Large intestine (tissue), 3 donors: ENCODE data around the gene USP54. TPM values are rescaled to one million over a fixed set of nuclear protein-coding genes. Genes with fewer than 3 reads are reported as not detected.
A peak's percentile ranks its signal among the peaks of the same experiment; 100 is the strongest.
"Not testable (repeated sequence)": the region's sequence is repeated elsewhere in the genome, so short reads cannot be mapped to it uniquely, and the experiment has no call there.

Experiments used
- DNase-seq, 2 donors: peaks; one replicate each; pipeline versions ENCODE4 v3.0.0 to v3.0.0-alpha.2; 2013
- H3K27ac ChIP-seq: one replicate; pipeline ENCODE4 v1.5.1; 2013; ENCODE audit warnings: low read length
- H3K27me3 ChIP-seq: 2 replicates; pipeline ENCODE4 v1.6.1; 2013; ENCODE audit warnings: low read length; ENCODE audit not compliant: control insufficient read depth, insufficient read depth
- H3K36me3 ChIP-seq: 2 replicates; pipeline ENCODE4 v1.6.1; 2013; ENCODE audit warnings: low read length; ENCODE audit not compliant: control insufficient read depth, insufficient read depth
- H3K4me1 ChIP-seq: one replicate; pipeline ENCODE4 v1.6.1; 2013; ENCODE audit warnings: low read length; ENCODE audit not compliant: control insufficient read depth, insufficient read depth
- H3K4me3 ChIP-seq: one replicate; pipeline ENCODE4 v1.5.1; 2013; ENCODE audit warnings: low read length
- H3K9me3 ChIP-seq: one replicate; pipeline ENCODE4 v1.6.1; 2013; ENCODE audit warnings: mild to moderate bottlenecking, low read depth, low read length, moderate library complexity; ENCODE audit not compliant: control insufficient read depth
- WGBS: methylation state at CpG from one replicate; pipeline ENCODE4 v1.1.5; 2013; ENCODE audit warnings: low lambda C conversion rate; ENCODE audit not compliant: insufficient coverage; 5-methylcytosine and 5-hydroxymethylcytosine counted together
- polyA plus RNA-seq: library from polyadenylated mRNA; unstranded; fragments of 120-200 nt; gene quantifications from one replicate; pipeline ENCODE4 v1.2.1, GENCODE V29; 2013

The USP54 gene
- polyA plus RNA-seq, 1 donor = 39.0 TPM

GRCh38 chr10:73625004-73625883 lies 34.1 kb upstream of the USP54 start:
- Histone ChIP-seq H3K9me3 (no peaks in the 10 kb centered on the region), H3K4me1 (peaks cover 13% of the 10 kb centered on the region), H3K4me3 (peak overlapping the region; percentile 62), H3K36me3 (no peaks in the 10 kb centered on the region), H3K27ac (peak overlapping the region; percentile 85), H3K27me3 (no peaks in the 10 kb centered on the region)
- DNase-seq = peak; percentile 17 to 70
- WGBS = 5% methylated on average over 4 of the region's 46 CpGs

- Histone ChIP-seq H3K36me3 (no peaks in the 10 kb centered on the region), H3K27ac (no peak overlapping the region), H3K27me3 (no peaks in the 10 kb centered on the region), H3K4me3 (no peak overlapping the region), H3K4me1 (peaks cover 10% of the 10 kb centered on the region), H3K9me3 (no peaks in the 10 kb centered on the region)
- DNase-seq = no peak
- no CpG with 5 or more reads among the region's 4 CpGs for WGBS
Observed at GRCh38 chr10:73623056-73623455, 31.9 kb upstream of the USP54 start.

- WGBS = 17% methylated on average over 1 of the region's 12 CpGs
- H3K27ac ChIP-seq, H3K4me1 ChIP-seq, H3K36me3 ChIP-seq, H3K9me3 ChIP-seq, H3K4me3 ChIP-seq, H3K27me3 ChIP-seq: not testable (repeated sequence)
- DNase-seq = peak; percentile 29 to 77
Observed at GRCh38 chr10:73620974-73621373, 29.8 kb upstream of the USP54 start.

GRCh38 chr10:73617143-73617542 lies 26.0 kb upstream of the USP54 start:
- not testable (repeated sequence) for H3K4me1 ChIP-seq, H3K4me3 ChIP-seq, DNase-seq, H3K36me3 ChIP-seq, H3K27ac ChIP-seq, H3K27me3 ChIP-seq, H3K9me3 ChIP-seq
- 83% methylated on average over 1 of the region's 8 CpGs for WGBS

GRCh38 chr10:73614720-73615119 lies 23.6 kb upstream of the USP54 start:
- WGBS = 83% methylated on average over 2 of the region's 3 CpGs
- no peak for DNase-seq

GRCh38 chr10:73609116-73609515 lies 18.0 kb upstream of the USP54 start:
- H3K4me3 ChIP-seq = no peak overlapping the region
- H3K9me3 ChIP-seq = no peaks in the 10 kb centered on the region
- peaks cover 2% of the 10 kb centered on the region for H3K36me3 ChIP-seq
- H3K4me1 ChIP-seq = no peaks in the 10 kb centered on the region
- WGBS = no CpG with 5 or more reads among the region's 4 CpGs
- H3K27ac ChIP-seq = no peak overlapping the region
- no peaks in the 10 kb centered on the region for H3K27me3 ChIP-seq
- DNase-seq = no peak

More at GRCh38 chr10:73614720-73615119, 23.6 kb upstream of the USP54 start:
- Histone ChIP-seq H3K36me3 (peaks cover 2% of the 10 kb centered on the region), H3K4me3 (no peak overlapping the region), H3K27me3 (no peaks in the 10 kb centered on the region), H3K4me1 (no peaks in the 10 kb centered on the region), H3K9me3 (no peaks in the 10 kb centered on the region), H3K27ac (no peak overlapping the region)

- no CpG with 5 or more reads among the region's 3 CpGs for WGBS
- H3K4me3 ChIP-seq = no peak overlapping the region
- no peaks in the 10 kb centered on the region for H3K36me3 ChIP-seq
- H3K4me1 ChIP-seq = peaks cover 5% of the 10 kb centered on the region
- peak overlapping the region; percentile 91 for H3K27ac ChIP-seq
- no peaks in the 10 kb centered on the region for H3K9me3 ChIP-seq
- no peaks in the 10 kb centered on the region for H3K27me3 ChIP-seq
- peak; percentile 92 to 97 for DNase-seq
Observed at GRCh38 chr10:73601486-73601921, 10.4 kb upstream of the USP54 start.

GRCh38 chr10:73597346-73597745 lies 6.2 kb upstream of the USP54 start:
- no CpG with 5 or more reads among the region's 1 CpG for WGBS

GRCh38 chr10:73593812-73594211 lies 2.7 kb upstream of the USP54 start:
- no peak for DNase-seq
- WGBS = no CpG with 5 or more reads among the region's 5 CpGs
- H3K36me3 ChIP-seq = no peaks in the 10 kb centered on the region
- H3K9me3 ChIP-seq = no peaks in the 10 kb centered on the region
- H3K4me3 ChIP-seq = no peak overlapping the region
- H3K4me1 ChIP-seq = peaks cover 28% of the 10 kb centered on the region
- H3K27me3 ChIP-seq = no peaks in the 10 kb centered on the region
- H3K27ac ChIP-seq = peak overlapping the region; percentile 90

More at GRCh38 chr10:73597346-73597745, 6.2 kb upstream of the USP54 start:
- H3K27ac ChIP-seq = no peak overlapping the region
- H3K9me3 ChIP-seq = no peaks in the 10 kb centered on the region
- peaks cover 18% of the 10 kb centered on the region for H3K4me1 ChIP-seq
- no peaks in the 10 kb centered on the region for H3K36me3 ChIP-seq
- H3K4me3 ChIP-seq = no peak overlapping the region
- H3K27me3 ChIP-seq = no peaks in the 10 kb centered on the region
- no peak for DNase-seq

GRCh38 chr10:73593110-73593509 lies 2.0 kb upstream of the USP54 start:
- Histone ChIP-seq H3K36me3 (no peaks in the 10 kb centered on the region), H3K4me3 (no peak overlapping the region), H3K27ac (peak overlapping the region; percentile 90), H3K9me3 (no peaks in the 10 kb centered on the region), H3K27me3 (no peaks in the 10 kb centered on the region), H3K4me1 (peaks cover 32% of the 10 kb centered on the region)
- DNase-seq = no peak
- WGBS = 60% methylated on average over 1 of the region's 4 CpGs
